Liver (tissue), 3 donors: ENCODE data around the gene FZD10.

Experiments
- RAD21 ChIP-seq, 2 donors: IDR thresholded peaks; 2 replicates each; pipeline ENCODE4 v1.6.1; 2016; ENCODE audit warnings: antibody characterized with exemption in 2 of 2, mild to moderate bottlenecking in 2 of 2
- RXRA ChIP-seq, 2 donors: IDR thresholded peaks; 2 replicates each; pipeline ENCODE4 v1.6.1; 2017 to 2018; ENCODE audit warnings: antibody characterized with exemption in 2 of 2, mild to moderate bottlenecking in 1 of 2
- TF ChIP-seq, protein P1 (sequence below): fragments of 150-350 bp; IDR thresholded peaks from 2 replicates; pipeline ENCODE4 v1.5.1; 2017; ENCODE audit warnings: improper control_type of control experiment, low read depth, low read length; ENCODE audit not compliant: missing input control
- TF ChIP-seq, protein P2 (sequence below): IDR thresholded peaks from 2 replicates; pipeline ENCODE4 v1.6.1; 2016; ENCODE audit warnings: antibody characterized with exemption
- donor health status: healthy.
- donor health status: healthy.

DNA sequence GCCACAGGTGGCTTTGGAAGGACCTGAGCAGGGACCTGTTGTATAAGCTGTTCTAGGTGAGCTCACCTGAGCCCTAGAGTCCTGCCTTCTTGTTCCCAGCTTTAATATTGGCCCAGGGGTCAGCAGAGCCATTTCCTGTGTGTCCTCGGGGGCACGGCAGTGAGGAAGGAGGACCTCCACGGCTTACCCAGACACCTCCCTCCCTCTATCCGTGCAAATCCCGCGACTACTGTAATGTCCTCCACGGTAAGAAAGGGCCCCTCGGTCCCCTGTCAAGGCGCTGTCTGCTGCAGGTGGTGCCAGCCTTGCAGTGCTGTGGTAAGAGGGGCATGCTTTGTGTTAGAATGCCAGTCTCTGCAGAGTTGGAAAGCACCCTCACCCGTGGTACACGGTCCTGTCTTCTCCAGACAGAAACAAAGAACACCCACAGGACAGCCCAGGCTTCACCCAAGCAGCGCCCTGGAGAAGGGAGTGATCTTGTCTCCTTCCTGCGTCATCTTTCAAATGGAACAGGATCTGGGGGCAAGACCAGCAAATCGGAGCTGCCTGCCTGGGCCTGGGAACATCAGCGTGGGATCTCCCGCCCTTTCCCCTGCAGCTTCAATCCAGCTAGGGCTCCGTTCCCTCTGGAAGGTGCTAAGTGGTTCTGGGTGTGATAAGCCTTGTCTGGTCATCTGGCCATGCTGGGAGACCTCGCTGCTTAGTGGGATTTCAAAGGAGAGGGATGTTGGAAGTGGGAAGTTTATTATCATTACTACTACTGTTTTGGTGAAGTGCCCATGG lies 20.2 kb upstream of the FZD10 start:
- TF ChIP-seq, protein P1, sequence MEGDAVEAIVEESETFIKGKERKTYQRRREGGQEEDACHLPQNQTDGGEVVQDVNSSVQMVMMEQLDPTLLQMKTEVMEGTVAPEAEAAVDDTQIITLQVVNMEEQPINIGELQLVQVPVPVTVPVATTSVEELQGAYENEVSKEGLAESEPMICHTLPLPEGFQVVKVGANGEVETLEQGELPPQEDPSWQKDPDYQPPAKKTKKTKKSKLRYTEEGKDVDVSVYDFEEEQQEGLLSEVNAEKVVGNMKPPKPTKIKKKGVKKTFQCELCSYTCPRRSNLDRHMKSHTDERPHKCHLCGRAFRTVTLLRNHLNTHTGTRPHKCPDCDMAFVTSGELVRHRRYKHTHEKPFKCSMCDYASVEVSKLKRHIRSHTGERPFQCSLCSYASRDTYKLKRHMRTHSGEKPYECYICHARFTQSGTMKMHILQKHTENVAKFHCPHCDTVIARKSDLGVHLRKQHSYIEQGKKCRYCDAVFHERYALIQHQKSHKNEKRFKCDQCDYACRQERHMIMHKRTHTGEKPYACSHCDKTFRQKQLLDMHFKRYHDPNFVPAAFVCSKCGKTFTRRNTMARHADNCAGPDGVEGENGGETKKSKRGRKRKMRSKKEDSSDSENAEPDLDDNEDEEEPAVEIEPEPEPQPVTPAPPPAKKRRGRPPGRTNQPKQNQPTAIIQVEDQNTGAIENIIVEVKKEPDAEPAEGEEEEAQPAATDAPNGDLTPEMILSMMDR: no peak
- TF ChIP-seq RAD21 (IDR thresholded peaks at IDR 0.05): no peak
- TF ChIP-seq, protein P2, sequence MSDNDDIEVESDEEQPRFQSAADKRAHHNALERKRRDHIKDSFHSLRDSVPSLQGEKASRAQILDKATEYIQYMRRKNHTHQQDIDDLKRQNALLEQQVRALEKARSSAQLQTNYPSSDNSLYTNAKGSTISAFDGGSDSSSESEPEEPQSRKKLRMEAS: no peak
- no peak for TF ChIP-seq RXRA (IDR thresholded peaks at IDR 0.05)
